ACHN (cell line): ENCODE data around the gene SOWAHC.
A peak's percentile ranks its signal among the peaks of the same experiment; 100 is the strongest.
"Not testable (repeated sequence)": the region's sequence is repeated elsewhere in the genome, so short reads cannot be mapped to it uniquely, and the experiment has no call there.

ENCODE experiments used
- DNase-seq: peaks from one replicate; pipeline ENCODE4 v3.0.0-alpha.2; 2015
- in situ Hi-C: cut with HindIII; loops from 2 replicates; pipeline ENCODE4 v1.10.0; 2017; ENCODE audit warnings: low sequenced_read_pairs, low pct_ligation_motif_present, low pct_unique_long_range_greater_than_20kb

SOWAHC gene

DNA sequence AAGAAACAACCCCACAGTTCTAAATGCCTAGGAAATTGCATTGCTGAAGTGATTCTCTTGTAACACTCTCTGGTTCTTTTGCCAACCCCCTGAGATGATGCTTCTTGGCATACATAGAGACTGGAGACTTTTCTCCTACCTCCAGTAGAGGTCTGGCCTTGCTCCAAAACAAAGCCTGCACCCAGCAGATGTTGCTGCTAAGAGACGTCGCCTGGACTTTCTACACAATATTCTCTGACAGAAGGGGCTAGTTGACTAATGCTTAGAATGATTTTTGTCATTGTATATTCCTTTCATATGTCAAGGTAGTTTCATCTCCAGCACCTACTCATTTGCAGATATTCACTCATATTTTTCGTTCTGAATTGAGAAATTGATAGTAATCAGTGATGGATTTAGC is 24.6 kb downstream of the SOWAHC start:
- in situ Hi-C loops, result no loop called here
- no peak for DNase-seq

DNA sequence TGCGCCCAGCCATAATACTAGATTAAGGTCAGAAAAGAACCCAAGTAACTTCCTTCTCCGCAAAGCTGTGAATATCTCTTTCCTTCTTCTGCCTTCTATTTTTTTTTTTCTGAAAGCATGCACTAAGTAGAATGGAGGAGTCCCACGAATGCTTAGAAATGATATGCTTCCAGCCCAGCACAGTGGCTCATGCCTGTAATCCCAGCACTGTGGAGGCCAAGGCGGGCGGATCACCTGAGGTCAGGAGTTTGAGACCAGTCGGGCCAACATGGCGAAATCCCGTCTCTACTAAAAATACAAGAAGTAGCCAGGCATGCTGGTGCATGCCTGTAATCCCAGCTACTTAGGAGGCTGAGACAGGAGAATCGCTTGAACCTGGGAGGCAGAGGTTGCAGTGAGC is 25.8 kb downstream of the SOWAHC start:
- in situ Hi-C loops, DNase-seq: not testable (repeated sequence)

DNA sequence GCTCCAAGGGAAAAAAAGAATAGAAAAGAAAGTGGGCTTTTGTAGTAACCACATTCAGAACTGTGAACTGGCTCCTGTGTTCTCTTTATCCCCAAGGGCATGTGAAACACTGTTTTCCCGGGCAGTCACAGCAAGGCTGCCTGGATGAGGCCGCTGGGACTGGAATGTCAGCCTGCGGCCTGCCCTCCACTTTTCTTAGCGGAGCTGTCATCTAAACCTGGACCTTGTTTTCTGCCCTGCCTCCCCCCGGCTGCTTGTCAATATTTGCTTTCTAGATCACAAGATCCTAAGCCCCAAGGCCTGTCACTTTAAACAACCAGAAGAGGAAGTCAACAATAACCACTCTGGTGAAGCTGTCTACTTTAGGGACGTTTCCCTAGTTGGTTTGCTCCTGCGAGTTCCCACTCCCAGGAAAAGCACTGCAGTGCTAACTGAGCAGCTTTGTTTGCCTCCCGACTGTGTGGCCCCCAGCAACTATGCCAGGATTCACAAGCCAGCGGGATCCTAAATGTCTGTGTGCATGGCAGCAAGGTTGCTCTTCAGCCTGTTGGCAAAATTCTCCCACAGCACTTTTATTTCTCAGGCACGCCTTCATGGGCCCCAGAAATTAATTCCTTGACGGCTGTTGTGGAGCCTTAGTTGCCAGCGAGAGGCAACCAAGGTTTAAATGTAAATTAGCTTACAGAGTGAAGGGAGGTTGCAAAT is 30.6 kb downstream of the SOWAHC start:
- in situ Hi-C loops, result no loop called here
- DNase-seq, result no peak

DNA sequence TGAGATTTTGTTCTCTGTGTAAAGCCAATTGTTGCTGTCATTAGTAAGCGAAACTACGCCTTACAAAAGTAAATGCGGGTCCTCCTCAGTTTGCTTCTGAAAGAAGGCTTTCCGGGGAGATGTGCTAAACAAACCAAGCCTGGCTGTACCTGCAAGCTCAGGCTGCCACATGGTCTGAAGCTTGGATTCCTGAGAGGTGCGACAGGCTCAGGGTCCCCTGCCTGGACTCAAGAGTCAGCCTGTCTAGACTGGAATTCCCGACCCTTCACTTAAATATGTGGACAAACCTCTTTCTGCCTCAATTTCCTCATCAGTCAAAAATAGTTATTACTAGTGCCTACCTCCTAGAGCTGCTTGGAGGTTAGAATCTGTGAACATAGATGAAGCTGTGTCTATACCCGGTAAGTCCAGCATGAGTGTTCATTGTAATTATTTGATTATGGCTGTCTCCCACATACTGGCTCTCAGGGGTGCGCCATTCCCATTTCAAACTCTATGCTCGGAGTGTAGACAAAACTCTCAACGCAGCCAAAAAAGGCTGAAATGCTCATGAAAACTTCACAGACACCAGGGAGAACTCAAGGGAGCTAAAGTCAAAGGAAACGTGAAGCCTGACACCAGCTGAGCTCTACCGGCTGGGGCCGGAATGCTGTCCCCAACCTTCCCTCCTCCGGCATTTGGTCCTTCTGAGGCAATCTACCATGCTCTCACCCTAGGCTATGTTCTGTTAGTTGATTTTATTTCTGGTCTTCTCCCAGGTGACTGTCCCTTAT is 31.4 kb downstream of the SOWAHC start:
- in situ Hi-C loops, result no loop called here
- no peak for DNase-seq

GRCh38 chr2:109646961-109647360 is 32.8 kb downstream of the SOWAHC start:
- DNase-seq, result peak; percentile 17
- in situ Hi-C loops, result no loop called here

- in situ Hi-C loops, result no loop called here
- peak; percentile 50 for DNase-seq
Observed at GRCh38 chr2:109647636-109648035, 33.5 kb downstream of the SOWAHC start.

- in situ Hi-C loops, result no loop called here
- peak; percentile 16 for DNase-seq
Observed at GRCh38 chr2:109648041-109648527, 33.9 kb downstream of the SOWAHC start.

DNA sequence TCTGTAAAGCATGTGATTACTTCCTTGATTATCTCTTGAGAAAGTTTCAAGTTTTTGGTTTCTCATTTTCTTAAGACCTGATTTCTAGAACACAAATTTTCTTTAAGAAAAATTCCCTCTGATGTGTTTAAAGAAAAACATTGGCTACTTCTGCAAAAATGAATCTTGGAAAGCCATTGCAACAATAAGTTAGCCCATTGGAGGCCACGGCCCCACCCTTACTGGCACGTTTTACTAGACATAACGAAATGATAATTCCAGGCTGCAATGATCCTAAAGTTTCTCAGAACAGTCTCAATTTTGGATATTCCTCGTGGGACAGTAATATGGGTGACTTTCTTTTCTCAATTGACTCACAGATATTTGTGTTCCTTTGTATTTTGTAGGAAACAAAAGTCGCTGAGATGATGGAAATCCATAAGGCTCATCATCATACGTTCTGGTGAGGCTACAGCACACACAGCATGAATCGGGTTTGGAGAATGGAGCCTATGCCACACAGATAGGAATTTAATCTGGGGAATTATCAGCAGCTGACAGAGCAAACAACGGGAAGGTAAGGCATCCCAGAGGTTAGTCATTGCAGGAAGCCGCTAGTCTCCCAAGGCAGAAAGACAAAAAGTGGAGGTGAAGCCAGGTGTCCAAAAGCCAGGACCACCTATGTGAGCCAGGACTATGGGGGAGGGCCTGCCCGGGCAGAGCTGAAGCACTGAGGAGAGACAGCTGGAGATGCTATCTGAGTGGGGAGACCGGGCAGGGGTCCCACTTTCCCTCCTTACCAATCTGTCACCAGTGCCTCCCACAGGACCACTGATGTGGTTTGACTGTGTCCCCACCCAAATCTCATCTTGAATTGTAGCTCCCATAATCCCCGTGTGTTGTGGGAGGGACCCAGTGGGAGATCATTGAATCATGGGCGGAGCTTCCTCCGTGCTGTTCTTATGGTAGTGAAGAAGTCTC is 35.9 kb downstream of the SOWAHC start:
- no peak for DNase-seq
- in situ Hi-C loops, result no loop called here

DNA sequence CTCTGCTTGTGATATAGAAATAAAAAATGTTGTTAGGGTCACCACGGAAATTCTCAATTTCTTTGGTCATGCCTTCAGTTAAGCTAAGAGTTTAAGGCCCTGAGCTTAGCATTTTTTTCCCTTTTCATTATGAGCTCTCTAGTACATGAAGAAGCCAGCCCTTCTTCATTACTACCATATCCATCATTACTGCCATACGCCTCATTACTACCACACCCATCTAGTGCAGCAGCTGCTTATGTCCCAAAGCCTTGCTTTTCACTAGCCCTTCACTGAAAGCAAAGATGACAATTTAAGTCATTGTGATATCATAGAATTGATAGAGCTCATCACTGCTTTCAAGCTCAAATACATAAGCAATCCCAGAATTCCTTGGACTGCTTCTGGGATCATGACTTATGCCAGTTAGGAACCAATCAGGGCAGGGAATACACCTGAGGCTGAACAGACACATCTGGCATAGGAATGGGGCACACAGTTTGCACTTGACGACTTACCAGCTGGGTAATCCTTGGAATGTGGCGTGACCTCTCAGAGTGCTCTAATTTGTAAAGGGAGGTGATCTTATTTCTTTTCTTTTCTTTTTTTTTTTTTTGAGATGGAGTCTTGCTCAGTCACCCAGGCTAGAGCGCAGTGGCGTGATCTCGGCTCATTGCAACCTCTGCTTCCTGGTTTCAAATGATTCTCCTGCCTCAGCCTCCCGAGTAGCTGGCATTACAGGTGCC is 40.3 kb downstream of the SOWAHC start:
- DNase-seq, result no peak
- in situ Hi-C loops, result no loop called here

DNA sequence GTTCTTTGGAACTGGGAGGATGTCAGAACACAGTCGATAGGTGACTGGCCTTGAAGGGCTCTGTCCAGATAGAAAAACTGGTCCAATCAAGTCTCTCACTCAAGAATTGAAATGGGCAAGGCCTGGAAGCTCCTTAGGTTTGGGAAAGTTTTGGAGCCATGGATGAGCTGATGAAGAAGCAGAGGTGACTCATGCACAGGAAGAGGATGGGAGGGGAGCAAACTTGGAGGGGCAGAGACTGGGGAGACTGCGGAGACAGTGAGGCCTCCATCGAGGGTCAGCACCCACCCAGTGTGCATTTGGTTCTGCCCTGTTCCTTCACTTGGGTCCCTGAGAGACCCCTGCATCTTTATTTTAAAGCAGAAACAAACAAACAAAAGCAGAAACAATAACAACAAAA is 41.1 kb downstream of the SOWAHC start:
- in situ Hi-C loops, result no loop called here
- no peak for DNase-seq

DNA sequence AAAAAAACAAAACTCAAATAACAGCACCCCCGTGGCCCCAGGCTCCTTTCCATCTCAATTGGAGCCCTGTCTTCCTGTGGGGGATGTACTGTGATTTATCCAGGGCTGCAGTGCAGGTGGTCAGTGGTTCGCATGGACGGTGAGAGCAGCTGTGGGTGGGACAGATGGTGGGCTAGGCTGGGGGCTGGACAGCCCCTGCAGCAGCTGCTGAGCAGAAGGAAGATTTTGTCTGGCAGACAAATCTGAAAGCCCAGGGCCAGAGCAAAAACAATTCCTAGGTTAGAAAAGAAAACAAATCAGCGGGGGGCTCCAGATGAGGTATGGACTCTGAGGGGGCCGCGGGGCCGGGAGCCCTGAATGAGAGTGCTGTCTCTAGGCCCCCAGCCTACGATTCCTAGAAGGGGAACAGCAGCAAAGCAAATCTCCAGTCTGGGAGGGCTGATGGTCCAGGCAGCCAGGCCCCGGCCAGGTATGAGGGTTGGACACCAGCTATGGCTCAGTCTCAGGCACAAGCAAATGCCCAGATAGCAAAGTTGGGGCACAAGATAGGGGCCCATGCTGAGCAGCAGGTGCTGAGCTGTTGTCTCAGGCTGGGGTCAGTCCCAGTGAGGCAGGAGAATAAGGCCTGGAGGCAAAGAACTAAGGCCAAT is 45.4 kb downstream of the SOWAHC start:
- in situ Hi-C loops, result no loop called here
- no peak for DNase-seq

- DNase-seq, result peak; percentile 44
- in situ Hi-C loops, result no loop called here
Observed at GRCh38 chr2:109660046-109660860, 46.1 kb downstream of the SOWAHC start.

GRCh38 chr2:109662889-109663288 is 48.7 kb downstream of the SOWAHC start:
- in situ Hi-C loops, result no loop called here
- DNase-seq, result peak; percentile 17

DNA sequence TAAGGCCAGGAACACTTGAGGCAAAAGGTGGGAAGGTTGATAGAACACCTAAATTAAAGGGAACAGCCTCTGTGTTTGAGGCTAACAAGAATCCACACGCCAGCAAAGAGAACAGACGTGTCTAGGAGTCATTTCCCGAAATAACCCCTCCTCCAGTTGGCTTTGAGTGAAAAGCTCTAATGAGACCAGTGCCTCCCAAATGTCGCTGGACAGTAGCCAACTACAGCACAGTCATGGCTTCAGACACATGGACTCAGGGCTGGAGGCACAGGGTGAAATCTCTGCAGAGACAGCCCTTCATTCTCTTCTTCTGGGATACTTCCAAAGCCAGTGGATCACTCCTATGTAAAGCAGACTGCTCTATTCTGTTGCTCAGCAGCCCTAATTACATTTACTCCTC is 49.6 kb downstream of the SOWAHC start:
- in situ Hi-C loops, result no loop called here
- DNase-seq, result no peak

DNA sequence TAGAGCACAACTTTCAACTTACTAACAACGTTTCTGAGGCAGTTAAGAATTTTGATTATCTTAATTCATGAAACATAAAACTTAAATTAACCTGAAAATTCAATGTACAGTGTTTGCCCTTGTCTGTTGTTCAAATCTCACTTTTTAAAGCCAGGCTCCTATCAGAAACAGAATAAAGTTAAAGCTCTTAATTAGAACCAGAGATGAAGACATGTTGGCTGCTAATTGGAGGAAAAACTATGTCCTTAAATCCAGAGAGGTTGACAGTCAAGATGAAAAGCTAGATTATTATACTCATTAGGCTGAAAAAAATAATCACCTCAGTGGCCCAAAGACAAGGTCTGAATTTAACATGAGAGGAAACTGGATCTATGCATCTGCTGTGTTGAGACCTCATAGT is 52.3 kb downstream of the SOWAHC start:
- DNase-seq, result no peak
- in situ Hi-C loops, result no loop called here
